Measurements from ENCODE around the gene NHS. TPM values are rescaled to one million over a fixed set of nuclear protein-coding genes. Genes with fewer than 3 reads are reported as not detected.

The NHS gene
- total RNA-seq, 1 experiment from 2014 or later: 5.7 TPM

DNA sequence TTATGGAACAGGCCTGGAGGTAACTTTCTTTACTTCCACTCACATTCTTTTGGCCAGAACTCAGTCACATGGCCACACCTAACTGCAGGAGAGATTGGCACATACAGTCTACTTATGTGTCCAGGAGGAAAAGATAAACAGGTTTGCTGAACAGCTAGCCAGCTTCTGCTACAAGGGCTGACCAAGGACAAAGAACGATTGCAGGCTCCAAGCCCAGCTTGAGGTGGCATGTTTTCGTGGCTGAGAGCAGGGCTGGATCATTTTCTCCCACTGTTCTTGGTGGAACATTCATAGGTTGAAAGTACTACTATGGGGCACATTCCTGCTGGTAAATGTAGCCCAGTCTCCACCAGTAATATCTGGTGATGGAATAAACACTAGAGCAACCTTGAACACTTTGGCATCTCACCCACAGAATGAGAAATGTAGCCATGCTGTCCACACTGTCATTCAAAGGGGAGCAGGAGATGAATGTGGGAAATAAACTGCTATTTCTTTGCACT, 28.2 kb downstream of the NHS start (continued):
- TF ChIP-seq TCF7L2 (IDR thresholded peaks at IDR 0.05; ENCODE audit: borderline replicate concordance, extremely low read depth, insufficient read depth, insufficient read length) (no peak), EZH2 (IDR thresholded peaks at IDR 0.05) (no peak), EGR1 (IDR thresholded peaks at IDR 0.05; ENCODE audit: low read depth) (no peak), ZNF274 (IDR thresholded peaks at IDR 0.05; ENCODE audit: low read depth, low read length) (no peak), POLR2AphosphoS5 (IDR thresholded peaks at IDR 0.05; ENCODE audit: low read depth, low read length) (no peak), ZFX (IDR thresholded peaks at IDR 0.05) (no peak), ELF1 (IDR thresholded peaks at IDR 0.05; ENCODE audit: borderline replicate concordance, low read depth) (no peak), CBX3 (IDR thresholded peaks at IDR 0.05; ENCODE audit: low read depth) (no peak), SRF (IDR thresholded peaks at IDR 0.05; ENCODE audit: low read depth) (no peak), JUND (IDR thresholded peaks at IDR 0.05) (no peak), EZH2phosphoT487 (IDR thresholded peaks at IDR 0.05; ENCODE audit: borderline replicate concordance) (no peak), RAD21 (IDR thresholded peaks at IDR 0.05; ENCODE audit: low read depth) (no peak), FOSL1 (IDR thresholded peaks at IDR 0.05; ENCODE audit: low read depth) (no peak), SP1 (IDR thresholded peaks at IDR 0.05; ENCODE audit: low read depth) (no peak)
- TF ChIP-seq, protein P1, sequence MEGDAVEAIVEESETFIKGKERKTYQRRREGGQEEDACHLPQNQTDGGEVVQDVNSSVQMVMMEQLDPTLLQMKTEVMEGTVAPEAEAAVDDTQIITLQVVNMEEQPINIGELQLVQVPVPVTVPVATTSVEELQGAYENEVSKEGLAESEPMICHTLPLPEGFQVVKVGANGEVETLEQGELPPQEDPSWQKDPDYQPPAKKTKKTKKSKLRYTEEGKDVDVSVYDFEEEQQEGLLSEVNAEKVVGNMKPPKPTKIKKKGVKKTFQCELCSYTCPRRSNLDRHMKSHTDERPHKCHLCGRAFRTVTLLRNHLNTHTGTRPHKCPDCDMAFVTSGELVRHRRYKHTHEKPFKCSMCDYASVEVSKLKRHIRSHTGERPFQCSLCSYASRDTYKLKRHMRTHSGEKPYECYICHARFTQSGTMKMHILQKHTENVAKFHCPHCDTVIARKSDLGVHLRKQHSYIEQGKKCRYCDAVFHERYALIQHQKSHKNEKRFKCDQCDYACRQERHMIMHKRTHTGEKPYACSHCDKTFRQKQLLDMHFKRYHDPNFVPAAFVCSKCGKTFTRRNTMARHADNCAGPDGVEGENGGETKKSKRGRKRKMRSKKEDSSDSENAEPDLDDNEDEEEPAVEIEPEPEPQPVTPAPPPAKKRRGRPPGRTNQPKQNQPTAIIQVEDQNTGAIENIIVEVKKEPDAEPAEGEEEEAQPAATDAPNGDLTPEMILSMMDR (IDR thresholded peaks at IDR 0.05 in 2 of 3, conservative IDR thresholded peaks at IDR 0.05 in 1 of 3; ENCODE audit: borderline replicate concordance in 1 of 3, insufficient read depth in 1 of 3, low read depth in 2 of 3, low read length in 2 of 3): no peak

DNA sequence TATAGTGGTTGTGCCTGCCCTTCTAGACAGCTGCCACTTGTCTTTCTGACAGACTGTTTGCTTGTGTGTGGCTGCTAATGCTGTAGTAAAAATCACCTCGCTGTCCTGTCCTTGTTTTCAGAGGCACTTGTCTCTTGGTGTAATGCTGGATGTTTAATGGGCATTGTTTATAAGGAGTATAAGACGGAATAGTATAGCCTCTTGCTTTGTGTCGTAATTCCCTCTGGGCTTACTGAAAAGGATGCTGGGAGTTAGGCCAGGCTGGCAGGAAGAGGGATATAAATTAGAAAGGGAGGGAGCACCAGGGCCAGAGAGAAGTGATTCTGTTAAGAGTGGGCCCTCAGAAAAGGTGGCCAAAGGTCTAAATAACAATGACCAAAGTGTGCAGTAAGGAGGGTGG, 29.0 kb downstream of the NHS start:
- Histone ChIP-seq H3K4me3 (replicated peaks in 1 of 2; ENCODE audit: low read depth in 1 of 2, low read length in 2 of 2) (no peak overlapping the region), H3K27ac (ENCODE audit: low read depth, low read length) (no peak overlapping the region), H3K9ac (ENCODE audit: low read length) (no peak overlapping the region), H2AFZ (ENCODE audit: low read depth, low read length, poor library complexity, severe bottlenecking) (no peak overlapping the region), H3K4me1 (ENCODE audit: control insufficient read depth in 1 of 2, insufficient read depth in 2 of 2, low read length in 2 of 2) (peaks cover 33 to 43% of the 10 kb centered on the region in 2 experiments), H3K9me2 (ENCODE audit: insufficient read depth) (no peaks in the 10 kb centered on the region), H3K36me3 (ENCODE audit: control insufficient read depth in 1 of 2, insufficient read depth in 2 of 2, low read length in 2 of 2) (no peaks in the 10 kb centered on the region), H3K79me2 (ENCODE audit: insufficient read depth, low read length) (no peaks in the 10 kb centered on the region), H3K9me3 (ENCODE audit: control insufficient read depth in 1 of 2, insufficient read depth in 1 of 2, low read depth in 1 of 2, low read length in 2 of 2) (no peaks in the 10 kb centered on the region), H3K27me3 (ENCODE audit: insufficient read depth, low read length) (no peaks in the 10 kb centered on the region), H4K20me1 (ENCODE audit: insufficient read depth) (no peaks in the 10 kb centered on the region), H3K4me2 (ENCODE audit: low read length) (peak overlapping the region; percentile 72; the same call in 1 of the 2 replicates)
- intact Hi-C loops (cut with micrococcal nuclease): no loop called here
- ChIA-PET CTCF (no interaction called here), POLR2A (no interaction called here), RAD21 (ENCODE audit: low non-redundant PET in 1 of 2, low total read pairs in 2 of 2, uncharacterized antibody in 2 of 2, unreplicated experiment in 2 of 2) (no interaction called here)
- DNase-seq (ENCODE audit: low read depth, low spot score) (no peak), ATAC-seq (no peak)
- BruUV-seq (replicated peaks): no TSS peak
- TF ChIP-seq ZNF274 (IDR thresholded peaks at IDR 0.05; ENCODE audit: low read depth, low read length): no peak
- TF ChIP-seq SP1 (IDR thresholded peaks at IDR 0.05; ENCODE audit: low read depth): no peak
- TF ChIP-seq YY1 (IDR thresholded peaks at IDR 0.05; ENCODE audit: extremely low read depth, insufficient replicate concordance, low read depth, low read length): no peak
- TF ChIP-seq CBX3 (IDR thresholded peaks at IDR 0.05; ENCODE audit: low read depth): no peak
- TF ChIP-seq SRF (IDR thresholded peaks at IDR 0.05; ENCODE audit: low read depth): no peak
- no peak for TF ChIP-seq TCF7L2 (IDR thresholded peaks at IDR 0.05; ENCODE audit: borderline replicate concordance, extremely low read depth, insufficient read depth, insufficient read length)
- TF ChIP-seq ZFX (IDR thresholded peaks at IDR 0.05): no peak
- TF ChIP-seq, protein P2, sequence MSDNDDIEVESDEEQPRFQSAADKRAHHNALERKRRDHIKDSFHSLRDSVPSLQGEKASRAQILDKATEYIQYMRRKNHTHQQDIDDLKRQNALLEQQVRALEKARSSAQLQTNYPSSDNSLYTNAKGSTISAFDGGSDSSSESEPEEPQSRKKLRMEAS (IDR thresholded peaks at IDR 0.05): no peak
- TF ChIP-seq, protein P1 (IDR thresholded peaks at IDR 0.05 in 2 of 3, conservative IDR thresholded peaks at IDR 0.05 in 1 of 3; ENCODE audit: borderline replicate concordance in 1 of 3, insufficient read depth in 1 of 3, low read depth in 2 of 3, low read length in 2 of 3): no peak
